Osteoblast (primary cell): Measurements from ENCODE around the gene NAA60. TPM values are rescaled to one million over a fixed set of nuclear protein-coding genes. Genes with fewer than 3 reads are reported as not detected.

Source experiments
- DNase-seq: peaks from one replicate; pipeline ENCODE4 v3.0.0; 2011; ENCODE audit warnings: low spot score, mixed read lengths; ENCODE audit not compliant: insufficient read length; ENCODE audit errors: missing footprints
- H2AFZ ChIP-seq: 2 replicates; pipeline ENCODE4 v1.6.0; 2011; ENCODE audit warnings: mild to moderate bottlenecking, low read length
- H3K27ac ChIP-seq: 2 replicates; pipeline ENCODE4 v1.5.1; 2011; ENCODE audit warnings: mild to moderate bottlenecking, low read depth, low read length, moderate library complexity
- H3K27me3 ChIP-seq: 2 replicates; pipeline ENCODE4 v1.6.0; 2012; ENCODE audit warnings: mild to moderate bottlenecking, control low read depth, inconsistent platforms, low read length, moderate library complexity; ENCODE audit not compliant: insufficient read depth
- H3K36me3 ChIP-seq: 2 replicates; pipeline ENCODE4 v1.5.1; 2011; ENCODE audit warnings: mild to moderate bottlenecking, low read length, control low read depth, moderate library complexity; ENCODE audit not compliant: insufficient read depth
- H3K4me1 ChIP-seq: 2 replicates; pipeline ENCODE4 v1.5.1; 2011; ENCODE audit warnings: mild to moderate bottlenecking, low read length, control low read depth, moderate library complexity; ENCODE audit not compliant: insufficient read depth
- H3K4me2 ChIP-seq: 2 replicates; pipeline ENCODE4 v1.6.0; 2011; ENCODE audit warnings: mild to moderate bottlenecking, low read length; ENCODE audit not compliant: insufficient read depth
- H3K4me3 ChIP-seq: fragments of 200-600 bp; sonication (generic); 3 replicates; pipeline ENCODE4 v1.5.1; 2012; ENCODE audit warnings: mild to moderate bottlenecking, low read length, inconsistent platforms; ENCODE audit not compliant: insufficient read depth
- H3K79me2 ChIP-seq: 2 replicates; pipeline ENCODE4 v1.6.0; 2012; ENCODE audit warnings: mild to moderate bottlenecking, low read length, control low read depth, inconsistent platforms; ENCODE audit not compliant: insufficient read depth
- H3K9me3 ChIP-seq: 2 replicates; pipeline ENCODE4 v1.5.1; 2011; ENCODE audit warnings: low read depth, low read length, control low read depth
- H4K20me1 ChIP-seq: 2 replicates; pipeline ENCODE4 v1.6.0; 2012; ENCODE audit warnings: mild to moderate bottlenecking, low read length, control low read depth; ENCODE audit not compliant: insufficient read depth
- CTCF ChIP-seq: IDR thresholded peaks from 2 replicates; pipeline ENCODE4 v1.5.1; 2011; ENCODE audit warnings: mild to moderate bottlenecking, low read depth, low read length, moderate library complexity; ENCODE audit errors: extremely low read depth
- total RNA-seq: library from RNA; depleted of rRNA; stranded (reverse); fragments of >200 nt; gene quantifications from 2 replicates; pipeline ENCODE4 v1.2.3, GENCODE V29; 2012

The NAA60 gene
- 19.7 and 27.5 TPM in 2 replicates for total RNA-seq

GRCh38 chr16:3443108-3444031 lies at the start of gene NAA60, which contains the start of gene ZNF597:
Gene NAA60, plus strand, starts transcription at chr16:3443680. Its CDS starts 32,548 bp downstream, at chr16:3476228.
Gene ZNF597, minus strand, starts transcription at chr16:3443504. Its CDS starts 351 bp downstream, at chr16:3443153.
- Histone ChIP-seq H3K4me2 (peak within 1 kb of the TSS; percentile 77), H3K79me2 (peaks cover 44% of the 10 kb centered on the region), H3K27me3 (no peaks in the 10 kb centered on the region), H3K4me1 (peaks cover 4% of the 10 kb centered on the region), H4K20me1 (no peaks in the 10 kb centered on the region), H2AFZ (peak within 1 kb of the TSS; percentile 58), H3K27ac (peak within 1 kb of the TSS; percentile 85), H3K36me3 (no peaks in the 10 kb centered on the region), H3K4me3 (peak within 1 kb of the TSS; percentile 83), H3K9me3 (no peaks in the 10 kb centered on the region)
- DNase-seq = peak; percentile 97
- TF ChIP-seq CTCF = no peak

GRCh38 chr16:3400446-3400778 lies 43.1 kb upstream of the NAA60 start:
- TF ChIP-seq CTCF = no peak
- H3K36me3 ChIP-seq = peaks cover 47% of the 10 kb centered on the region
- DNase-seq = peak; percentile 76

GRCh38 chr16:3400779-3401688 lies 42.4 kb upstream of the NAA60 start, which contains the start of the genes ZNF174 and ZSCAN32:
Gene ZNF174, plus strand, starts transcription at chr16:3401215. Its CDS starts 790 bp downstream, at chr16:3402005.
Gene ZSCAN32, minus strand, starts transcription at chr16:3401004. Its CDS starts 3,447 bp downstream, at chr16:3397557.
- Histone ChIP-seq H3K9me3 (peaks cover 5% of the 10 kb centered on the region), H3K27ac (peak within 1 kb of the TSS; percentile 83), H3K27me3 (no peaks in the 10 kb centered on the region), H3K4me2 (peak within 1 kb of the TSS; percentile 93), H4K20me1 (peaks cover 4% of the 10 kb centered on the region), H3K4me1 (peaks cover 13% of the 10 kb centered on the region), H3K36me3 (peaks cover 47% of the 10 kb centered on the region), H3K79me2 (peaks cover 59% of the 10 kb centered on the region), H3K4me3 (peak within 1 kb of the TSS; percentile 98), H2AFZ (peak within 1 kb of the TSS; percentile 95)
- peak; percentile 100 for DNase-seq
- no peak for TF ChIP-seq CTCF

More at GRCh38 chr16:3400446-3400778, 43.1 kb upstream of the NAA60 start:
- Histone ChIP-seq H3K9me3 (peaks cover 3% of the 10 kb centered on the region), H3K27me3 (no peaks in the 10 kb centered on the region), H3K4me2 (peak overlapping the region; percentile 93), H3K79me2 (peaks cover 61% of the 10 kb centered on the region), H3K4me3 (peak overlapping the region; percentile 98), H3K4me1 (peaks cover 13% of the 10 kb centered on the region), H3K27ac (peak overlapping the region; percentile 83), H2AFZ (peak overlapping the region; percentile 85), H4K20me1 (peaks cover 4% of the 10 kb centered on the region)
